Suprapubic skin (tissue), 4 donors: Measurements from ENCODE around the gene DNPH1. TPM values are rescaled to one million over a fixed set of nuclear protein-coding genes. Genes with fewer than 3 reads are reported as not detected.

ENCODE experiments used
- DNase-seq, 2 donors: peaks; one replicate each; pipeline ENCODE4 v3.0.0-alpha.2; 2019; ENCODE audit warnings: low spot score in 2 of 2
- H3K27ac ChIP-seq: fragments of 200-600 bp; sonication (generic); one replicate; pipeline ENCODE4 v1.5.1; 2019
- H3K27me3 ChIP-seq: fragments of 200-600 bp; sonication (generic); one replicate; pipeline ENCODE4 v1.5.1; 2019
- H3K36me3 ChIP-seq: fragments of 200-600 bp; sonication (generic); one replicate; pipeline ENCODE4 v1.5.1; 2019
- H3K4me1 ChIP-seq: fragments of 200-600 bp; sonication (generic); one replicate; pipeline ENCODE4 v1.5.1; 2019
- H3K4me3 ChIP-seq: fragments of 200-600 bp; sonication (generic); one replicate; pipeline ENCODE4 v1.5.1; 2019; ENCODE audit warnings: mild to moderate bottlenecking
- H3K9me3 ChIP-seq: fragments of 200-600 bp; sonication (generic); one replicate; pipeline ENCODE4 v1.5.1; 2019
- EP300 ChIP-seq: sonication (generic); formaldehyde crosslinking; IDR thresholded peaks from one replicate; pipeline ENCODE4 v1.6.1; 2017; ENCODE audit warnings: antibody characterized with exemption
- POLR2A ChIP-seq, 2 donors: fragments of 450-650 bp; IDR thresholded peaks; one replicate each; pipeline ENCODE4 v1.6.1; 2017; ENCODE audit warnings: antibody characterized with exemption in 2 of 2, mild to moderate bottlenecking in 2 of 2, moderate library complexity in 2 of 2
- POLR2AphosphoS5 ChIP-seq, 3 donors: sonication (generic); formaldehyde crosslinking; IDR thresholded peaks; one replicate each; pipeline ENCODE4 v1.6.1; 2017; ENCODE audit warnings: antibody characterized with exemption in 3 of 3
- WGBS: methylation state at CpG from one replicate; pipeline ENCODE4 v1.1.5; 2018; 5-methylcytosine and 5-hydroxymethylcytosine counted together
- total RNA-seq, 4 donors: library from RNA; depleted of rRNA; stranded (reverse); fragments of >200 nt; gene quantifications; one replicate each; pipeline ENCODE4 v1.1.0, GENCODE V29; 2016
- TF ChIP-seq, protein P1 (sequence below), 2 donors: fragments of 200-600 bp in 1 of 2; fragments of 450-650 bp in 1 of 2; sonication (generic) in 1 of 2; IDR thresholded peaks; one replicate each; pipeline ENCODE4 v1.5.1; 2016 to 2019; ENCODE audit warnings: antibody characterized with exemption in 2 of 2, mild to moderate bottlenecking in 1 of 2, moderate library complexity in 1 of 2

The DNPH1 gene
- total RNA-seq, 4 donors from 2014 or later = 21.9 to 88.4 (median 74.4) TPM

DNA sequence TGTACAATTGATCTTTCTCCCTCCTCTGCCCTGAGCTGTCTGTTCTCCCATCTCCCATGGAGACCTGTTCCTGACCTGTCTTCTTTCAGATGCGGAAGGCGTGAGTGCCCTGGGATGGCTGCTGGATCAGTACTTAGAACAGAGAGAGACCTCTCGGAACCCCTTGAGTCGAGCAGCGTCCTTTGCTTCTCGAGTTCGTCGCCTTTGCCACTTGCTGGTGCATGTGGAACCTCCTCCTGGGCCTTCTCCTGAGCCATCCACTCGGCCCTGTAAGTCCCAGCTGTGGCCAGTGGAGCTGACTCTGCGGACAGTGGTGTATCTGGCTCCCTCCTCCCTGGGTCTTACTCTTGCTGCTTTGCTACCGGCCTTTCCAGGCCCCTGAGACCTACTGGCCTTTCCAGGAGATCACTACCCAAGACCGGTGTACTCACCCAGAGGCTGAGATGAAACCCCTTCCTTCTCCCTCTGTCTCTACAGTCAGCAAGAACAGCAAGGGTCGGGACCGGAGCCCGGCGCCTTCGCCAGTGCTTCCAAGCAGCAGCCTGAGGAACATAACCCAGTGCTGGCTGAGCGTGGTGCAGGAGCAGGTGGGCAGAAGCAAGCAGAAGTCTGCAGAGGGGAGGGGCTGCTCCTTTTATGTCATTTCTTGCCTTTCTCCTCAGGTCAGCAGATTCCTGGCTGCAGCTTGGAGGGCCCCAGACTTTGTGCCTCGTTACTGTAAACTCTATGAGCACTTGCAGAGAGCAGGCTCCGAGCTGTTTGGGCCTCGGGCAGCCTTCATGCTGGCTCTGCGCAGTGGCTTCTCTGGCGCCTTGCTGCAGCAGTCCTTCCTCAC lies 24.8 kb downstream of the DNPH1 start:
- WGBS = 95% methylated on average over 20 of the region's 23 CpGs
- Histone ChIP-seq H3K27ac (no peak overlapping the region), H3K4me3 (no peak overlapping the region), H3K4me1 (no peaks in the 10 kb centered on the region), H3K27me3 (no peaks in the 10 kb centered on the region), H3K36me3 (peaks cover 44% of the 10 kb centered on the region), H3K9me3 (no peaks in the 10 kb centered on the region)
- TF ChIP-seq POLR2A (IDR thresholded peaks at IDR 0.05) (no peak), EP300 (no peak), POLR2AphosphoS5 (IDR thresholded peaks at IDR 0.05) (no peak)
- TF ChIP-seq, protein P1, sequence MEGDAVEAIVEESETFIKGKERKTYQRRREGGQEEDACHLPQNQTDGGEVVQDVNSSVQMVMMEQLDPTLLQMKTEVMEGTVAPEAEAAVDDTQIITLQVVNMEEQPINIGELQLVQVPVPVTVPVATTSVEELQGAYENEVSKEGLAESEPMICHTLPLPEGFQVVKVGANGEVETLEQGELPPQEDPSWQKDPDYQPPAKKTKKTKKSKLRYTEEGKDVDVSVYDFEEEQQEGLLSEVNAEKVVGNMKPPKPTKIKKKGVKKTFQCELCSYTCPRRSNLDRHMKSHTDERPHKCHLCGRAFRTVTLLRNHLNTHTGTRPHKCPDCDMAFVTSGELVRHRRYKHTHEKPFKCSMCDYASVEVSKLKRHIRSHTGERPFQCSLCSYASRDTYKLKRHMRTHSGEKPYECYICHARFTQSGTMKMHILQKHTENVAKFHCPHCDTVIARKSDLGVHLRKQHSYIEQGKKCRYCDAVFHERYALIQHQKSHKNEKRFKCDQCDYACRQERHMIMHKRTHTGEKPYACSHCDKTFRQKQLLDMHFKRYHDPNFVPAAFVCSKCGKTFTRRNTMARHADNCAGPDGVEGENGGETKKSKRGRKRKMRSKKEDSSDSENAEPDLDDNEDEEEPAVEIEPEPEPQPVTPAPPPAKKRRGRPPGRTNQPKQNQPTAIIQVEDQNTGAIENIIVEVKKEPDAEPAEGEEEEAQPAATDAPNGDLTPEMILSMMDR (IDR thresholded peaks at IDR 0.05) = no peak
- DNase-seq = peak in 1 of 2 donors; percentile 71

GRCh38 chr6:43203718-43204095 lies 25.6 kb downstream of the DNPH1 start:
- peak in 1 of 2 donors; percentile 70 for DNase-seq
- no peak overlapping the region for H3K27ac ChIP-seq
- no peaks in the 10 kb centered on the region for H3K4me1 ChIP-seq
- H3K9me3 ChIP-seq = no peaks in the 10 kb centered on the region
- no peaks in the 10 kb centered on the region for H3K27me3 ChIP-seq
- TF ChIP-seq POLR2AphosphoS5 (IDR thresholded peaks at IDR 0.05) (no peak), POLR2A (IDR thresholded peaks at IDR 0.05) (no peak), EP300 (no peak)
- TF ChIP-seq, protein P1 (IDR thresholded peaks at IDR 0.05) = no peak
- WGBS = 96% methylated on average over 8 of the region's 8 CpGs
- peaks cover 51% of the 10 kb centered on the region for H3K36me3 ChIP-seq
- no peak overlapping the region for H3K4me3 ChIP-seq

- Histone ChIP-seq H3K36me3 (peaks cover 56% of the 10 kb centered on the region), H3K4me3 (no peak overlapping the region), H3K9me3 (no peaks in the 10 kb centered on the region), H3K27ac (no peak overlapping the region), H3K4me1 (no peaks in the 10 kb centered on the region), H3K27me3 (no peaks in the 10 kb centered on the region)
- WGBS = 80% methylated on average over 8 of the region's 17 CpGs
- TF ChIP-seq, protein P1 (IDR thresholded peaks at IDR 0.05) = no peak
- TF ChIP-seq POLR2A (IDR thresholded peaks at IDR 0.05) (no peak), POLR2AphosphoS5 (IDR thresholded peaks at IDR 0.05) (no peak), EP300 (no peak)
- DNase-seq = peak in 1 of 2 donors; percentile 72
These were observed 26.1 kb downstream of the DNPH1 start for GRCh38 chr6:43203029-43203717.

DNA sequence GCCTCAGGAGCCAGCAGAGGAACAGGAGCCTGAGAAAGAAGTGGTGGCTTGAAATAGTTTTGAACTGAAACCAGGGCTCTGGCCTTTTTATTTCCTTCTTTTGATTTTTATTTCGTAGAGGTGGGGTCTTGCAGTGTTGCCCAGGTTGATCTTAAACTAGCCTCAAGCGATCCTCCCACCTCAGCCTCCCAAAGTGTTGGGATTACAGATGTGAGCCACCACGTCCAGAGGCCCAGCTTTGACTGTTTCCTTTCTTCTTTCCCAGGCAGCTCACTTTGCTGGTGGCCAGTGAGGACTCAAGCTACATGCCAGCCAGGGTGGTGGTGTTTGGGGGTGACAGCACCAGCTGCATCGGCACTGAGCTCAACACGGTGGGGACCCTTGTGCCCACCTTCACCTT lies 26.8 kb downstream of the DNPH1 start:
- H3K4me3 ChIP-seq = no peak overlapping the region
- peak in 1 of 2 donors; percentile 58 for DNase-seq
- no peak for TF ChIP-seq POLR2AphosphoS5 (IDR thresholded peaks at IDR 0.05)
- TF ChIP-seq POLR2A (IDR thresholded peaks at IDR 0.05) = no peak
- no peak for TF ChIP-seq EP300
- TF ChIP-seq, protein P1 (IDR thresholded peaks at IDR 0.05) = no peak
- H3K27ac ChIP-seq = no peak overlapping the region
- H3K9me3 ChIP-seq = no peaks in the 10 kb centered on the region
- no peaks in the 10 kb centered on the region for H3K27me3 ChIP-seq
- peaks cover 61% of the 10 kb centered on the region for H3K36me3 ChIP-seq
- H3K4me1 ChIP-seq = no peaks in the 10 kb centered on the region
- WGBS = 90% methylated on average over 5 of the region's 5 CpGs

GRCh38 chr6:43200541-43200940 lies 28.7 kb downstream of the DNPH1 start:
- TF ChIP-seq, protein P1 (IDR thresholded peaks at IDR 0.05) = no peak
- TF ChIP-seq POLR2A (IDR thresholded peaks at IDR 0.05) (no peak), POLR2AphosphoS5 (IDR thresholded peaks at IDR 0.05) (no peak), EP300 (no peak)
- peaks cover 73% of the 10 kb centered on the region for H3K36me3 ChIP-seq
- no peaks in the 10 kb centered on the region for H3K9me3 ChIP-seq
- H3K4me1 ChIP-seq = no peaks in the 10 kb centered on the region
- H3K4me3 ChIP-seq = no peak overlapping the region
- peak in 1 of 2 donors; percentile 69 for DNase-seq
- no peak overlapping the region for H3K27ac ChIP-seq
- 90% methylated on average over 6 of the region's 6 CpGs for WGBS
- H3K27me3 ChIP-seq = no peaks in the 10 kb centered on the region
